HG03196 (cell line): Measurements from ENCODE around the gene ANKLE1.
"Not testable (repeated sequence)": the region's sequence is repeated elsewhere in the genome, so short reads cannot be mapped to it uniquely, and the experiment has no call there.

Experiments used
- ATAC-seq: cut with Tn5 transposase; IDR thresholded peaks from one replicate; pipeline ENCODE4 v1.9.1; 2021; ENCODE audit not compliant: unreplicated experiment

ANKLE1 gene

DNA sequence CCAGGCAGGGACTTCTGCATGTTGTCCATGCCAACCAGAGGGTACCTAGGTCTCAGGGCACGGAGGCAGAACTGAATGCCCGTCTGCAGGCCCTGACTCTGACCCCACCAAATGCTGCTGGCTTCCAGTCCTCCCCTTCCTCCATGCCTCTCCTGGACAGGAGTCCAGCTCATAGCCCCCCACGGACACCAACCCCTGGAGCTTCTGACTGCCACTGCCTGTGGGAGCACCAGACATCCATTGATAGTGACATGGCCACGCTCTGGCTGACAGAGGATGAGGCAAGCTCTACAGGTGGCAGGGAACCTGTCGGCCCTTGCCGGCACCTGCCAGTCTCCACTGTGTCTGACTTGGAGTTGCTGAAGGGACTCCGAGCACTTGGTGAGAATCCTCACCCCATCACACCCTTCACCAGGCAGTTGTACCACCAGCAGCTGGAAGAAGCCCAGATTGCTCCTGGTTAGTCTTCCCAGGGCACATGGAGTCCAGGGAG is 1.8 kb downstream of the ANKLE1 start:
- ATAC-seq, result no peak

DNA sequence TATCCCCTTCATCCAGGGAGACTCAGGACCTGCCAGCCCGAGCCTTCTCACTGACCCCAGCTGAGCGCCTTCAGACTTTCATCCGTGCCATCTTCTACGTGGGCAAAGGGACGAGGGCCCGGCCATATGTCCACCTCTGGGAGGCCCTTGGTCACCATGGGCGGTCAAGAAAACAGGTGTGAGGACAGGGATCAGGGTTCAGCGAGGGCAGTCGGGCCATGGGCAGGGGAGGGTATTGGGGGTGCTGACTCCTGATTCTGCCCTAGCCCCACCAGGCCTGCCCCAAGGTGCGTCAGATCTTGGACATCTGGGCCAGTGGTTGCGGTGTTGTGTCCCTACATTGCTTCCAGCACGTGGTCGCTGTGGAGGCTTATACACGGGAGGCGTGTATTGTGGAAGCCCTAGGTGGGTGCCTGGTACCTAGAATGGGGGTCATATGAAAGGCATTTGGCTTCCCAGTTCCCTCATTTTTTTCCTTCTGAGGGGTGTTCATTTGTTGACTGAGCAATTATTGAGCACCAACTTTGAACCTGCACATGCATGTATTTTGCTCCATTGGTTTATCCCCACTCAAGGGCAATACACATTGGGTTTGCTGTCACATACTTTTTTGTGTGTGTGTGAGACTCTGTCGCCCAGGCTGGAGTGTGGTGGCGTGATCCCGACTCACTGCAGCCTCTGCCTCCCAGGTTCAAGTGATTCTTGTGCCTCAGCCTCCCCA is 3.9 kb downstream of the ANKLE1 start:
- no peak for ATAC-seq

DNA sequence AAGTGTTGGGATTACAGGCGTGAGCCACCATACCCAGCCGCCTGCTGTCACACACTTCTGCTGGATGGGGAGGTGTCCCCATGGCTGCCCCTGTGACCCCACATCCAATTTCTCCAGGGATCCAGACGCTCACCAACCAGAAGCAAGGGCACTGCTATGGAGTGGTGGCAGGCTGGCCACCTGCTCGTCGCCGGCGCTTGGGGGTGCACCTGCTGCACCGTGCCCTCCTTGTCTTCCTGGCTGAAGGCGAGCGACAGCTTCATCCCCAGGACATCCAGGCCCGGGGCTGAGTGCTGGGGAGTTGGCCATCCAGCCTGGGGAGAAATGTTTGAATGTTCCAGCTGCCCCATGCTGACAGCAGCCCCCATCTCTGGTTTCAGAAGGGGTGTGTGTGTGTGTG is 4.6 kb downstream of the ANKLE1 start:
- no peak for ATAC-seq

DNA sequence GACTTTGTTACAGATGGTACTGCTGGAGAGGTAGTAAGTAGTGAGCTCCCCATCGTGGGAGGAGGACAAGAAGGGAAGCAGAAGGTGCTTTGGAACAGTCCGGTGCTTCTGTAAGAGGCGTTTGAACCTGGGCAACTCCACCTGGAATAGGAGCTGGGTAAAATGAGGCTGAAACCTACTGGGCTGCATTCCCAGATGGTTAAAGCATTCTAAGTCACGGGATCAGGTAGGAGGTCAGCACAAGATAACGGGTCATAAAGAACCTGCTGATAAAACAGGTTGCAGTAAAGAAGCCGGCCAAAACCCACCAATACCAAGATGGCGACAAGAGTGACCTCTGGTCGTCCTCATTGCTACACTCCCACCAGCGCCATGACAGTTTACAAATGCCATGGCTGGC is 5.1 kb downstream of the ANKLE1 start:
- ATAC-seq, result no peak

DNA sequence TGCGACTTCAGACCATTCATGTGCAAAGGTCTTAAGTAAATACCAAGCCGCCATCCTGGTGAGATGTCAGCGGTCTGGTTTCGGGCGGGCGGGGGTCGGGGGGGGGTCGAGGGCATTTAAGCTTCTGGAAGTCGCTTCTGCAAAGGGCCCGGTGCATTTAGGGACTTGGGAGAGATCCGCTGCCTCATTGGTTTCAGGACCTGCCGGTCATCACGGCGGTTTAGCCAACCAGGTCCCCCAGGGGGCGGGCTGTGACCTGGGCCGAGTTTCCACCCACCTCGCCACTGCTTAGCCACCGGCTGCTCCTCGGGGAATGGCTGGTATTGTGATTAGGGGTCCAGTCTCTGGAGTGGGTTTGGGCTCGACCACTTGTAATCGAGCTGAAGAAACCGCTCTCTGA is 7.8 kb downstream of the ANKLE1 start:
- ATAC-seq, result no peak

DNA sequence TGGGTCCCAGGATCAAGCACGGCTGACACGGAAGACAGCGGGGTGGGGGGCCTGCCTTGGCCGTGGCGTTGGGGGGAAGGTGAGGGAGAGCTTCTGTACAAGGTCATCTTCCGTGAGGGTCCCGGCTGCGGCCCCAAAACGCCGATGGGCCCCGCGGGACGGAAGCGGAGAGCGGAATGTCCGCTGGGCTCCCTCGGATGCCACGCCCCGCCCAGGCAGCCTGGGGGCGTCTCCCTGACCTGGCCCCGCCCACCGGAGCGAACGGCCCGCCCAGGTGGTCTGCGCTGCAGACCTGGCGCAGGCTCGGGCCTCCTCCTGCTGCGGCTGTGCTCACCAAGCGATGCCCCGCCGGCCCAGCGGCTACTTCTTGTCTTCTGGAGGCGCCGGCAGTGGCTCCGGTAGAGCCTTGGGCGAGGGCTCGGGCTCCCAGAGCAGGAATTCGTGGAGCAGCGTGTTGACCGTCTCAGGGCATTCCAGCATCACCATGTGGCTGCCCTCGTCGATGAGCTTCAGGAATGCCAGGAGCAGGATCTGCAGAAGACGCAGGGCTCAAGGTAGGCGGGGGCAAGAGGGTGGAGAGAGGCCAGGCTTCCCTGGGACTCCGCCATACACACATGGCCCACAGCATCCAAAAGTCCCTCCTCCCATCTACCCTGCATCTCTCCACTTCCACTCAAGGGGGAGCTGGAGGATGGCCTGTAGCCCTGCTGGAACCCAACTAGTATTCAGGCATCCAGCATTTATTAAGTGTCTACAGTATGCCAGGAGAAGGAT is 10.8 kb downstream of the ANKLE1 start:
- ATAC-seq, result peak; percentile 76

DNA sequence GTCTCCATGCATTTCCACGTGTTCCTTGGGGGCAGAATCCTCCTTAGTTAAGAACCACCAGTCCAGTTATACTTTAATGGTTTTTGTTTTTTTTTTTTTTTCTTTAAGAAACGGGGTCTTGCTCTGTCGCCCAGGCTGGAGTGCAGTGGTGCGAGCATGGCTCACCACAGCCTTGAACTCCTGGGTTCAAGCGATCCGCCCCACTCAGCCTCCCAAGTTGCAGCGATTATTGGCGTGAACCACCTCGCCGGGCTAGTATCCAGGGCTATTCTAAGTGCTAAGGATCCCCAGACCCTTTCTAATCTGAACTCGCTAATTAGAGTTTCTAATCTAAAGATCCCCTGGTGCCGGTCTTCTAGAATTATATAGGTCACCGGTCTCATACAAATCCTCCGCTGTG is 11.9 kb downstream of the ANKLE1 start:
- ATAC-seq, result no peak

DNA sequence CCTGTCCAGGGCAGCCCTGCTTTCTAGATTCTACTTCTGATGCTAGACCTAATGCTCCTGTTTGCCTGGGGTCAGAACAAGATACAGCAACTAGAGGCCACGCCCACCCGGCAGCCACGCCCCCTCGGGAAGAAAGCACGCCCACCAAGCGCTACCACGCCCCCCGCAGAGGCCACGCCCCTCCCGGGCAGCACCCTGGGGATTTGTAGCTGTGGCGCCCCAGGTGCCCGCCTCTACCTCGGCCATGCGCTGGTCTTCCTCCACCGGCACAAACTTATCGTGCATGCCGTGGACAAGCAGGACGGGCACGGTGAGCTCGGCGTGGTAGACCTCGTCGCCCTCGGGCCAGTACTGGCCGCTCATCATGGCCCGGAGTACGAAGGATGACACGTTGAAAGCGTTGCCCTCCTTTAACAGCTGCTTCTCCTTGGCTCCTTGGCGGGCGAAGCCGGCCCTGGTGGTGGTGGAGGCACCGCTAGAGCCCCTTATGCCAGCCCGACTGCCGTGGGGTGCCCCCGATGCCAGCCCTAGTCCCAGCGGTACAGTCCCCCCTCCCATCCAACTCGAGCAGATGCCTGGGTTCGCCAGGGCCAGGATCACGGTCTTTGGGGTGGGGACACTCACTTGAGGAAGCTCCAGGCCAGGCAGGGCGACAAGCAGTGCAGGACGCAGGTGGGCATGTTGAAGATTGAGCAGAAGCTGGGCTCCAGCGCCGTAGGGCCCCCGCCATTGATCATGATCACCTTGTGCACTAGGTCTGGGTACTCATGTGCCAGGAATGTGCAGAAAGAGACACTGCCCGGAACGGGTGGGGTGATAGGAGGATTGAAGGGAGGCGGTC is 12.6 kb downstream of the ANKLE1 start:
- ATAC-seq, result no peak

DNA sequence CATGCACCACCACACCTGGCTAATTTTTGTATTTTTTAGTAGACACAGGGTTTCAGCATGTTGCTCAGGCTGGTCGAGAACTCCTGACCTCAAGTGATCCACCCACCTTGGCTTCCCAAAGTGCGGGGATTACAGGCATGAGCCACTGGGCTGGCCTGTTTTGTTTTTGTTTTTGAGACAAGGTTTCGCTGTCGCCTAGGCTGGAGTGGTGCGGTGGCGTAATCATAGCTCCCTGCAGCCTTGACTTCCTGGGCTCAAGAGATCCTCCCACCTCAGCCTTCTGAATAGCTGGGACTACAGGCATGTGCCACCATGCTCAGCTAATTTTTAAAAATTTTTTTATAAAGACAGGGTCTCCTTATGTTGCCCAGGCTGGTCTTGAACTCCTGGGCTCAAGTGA is 13.8 kb downstream of the ANKLE1 start:
- not testable (repeated sequence) for ATAC-seq

DNA sequence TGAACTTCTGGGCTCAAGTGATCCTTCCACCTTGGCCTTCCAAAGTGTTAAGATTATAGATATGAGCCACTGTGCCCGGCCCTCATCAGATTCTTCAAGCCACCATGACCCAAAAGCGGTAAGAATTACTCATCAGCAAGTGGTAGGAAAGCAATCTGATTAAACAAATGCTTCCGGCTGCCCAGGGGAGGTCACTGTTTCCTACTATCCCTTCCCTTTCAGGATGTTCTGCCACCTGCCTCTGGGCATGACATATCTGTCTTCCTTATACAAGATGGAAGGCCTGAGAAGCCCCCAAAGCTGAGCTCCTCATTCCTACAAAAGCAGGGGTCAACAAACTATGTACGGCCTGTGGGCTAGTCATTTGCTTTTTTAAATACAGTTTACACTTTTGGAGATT is 14.6 kb downstream of the ANKLE1 start:
- no peak for ATAC-seq

DNA sequence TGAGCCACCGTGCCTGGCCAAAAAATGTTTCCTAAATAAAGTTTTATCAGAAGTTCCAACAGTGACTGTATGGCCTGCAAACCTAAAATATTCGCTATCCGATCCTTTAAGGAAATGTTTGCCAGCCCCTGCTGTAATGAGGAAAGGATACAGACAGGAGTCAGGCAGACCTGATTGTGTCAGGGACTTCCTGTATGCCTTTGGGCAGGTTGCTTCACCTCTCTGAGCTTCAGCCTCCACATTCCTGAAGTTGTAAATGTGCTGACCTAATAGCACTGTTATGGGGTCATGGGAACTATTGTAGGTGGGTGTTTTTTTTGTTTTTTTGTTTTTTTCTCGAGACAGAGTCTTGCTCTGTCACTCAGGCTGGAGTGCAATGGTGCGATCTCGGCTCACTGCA is 15.3 kb downstream of the ANKLE1 start:
- ATAC-seq, result no peak

DNA sequence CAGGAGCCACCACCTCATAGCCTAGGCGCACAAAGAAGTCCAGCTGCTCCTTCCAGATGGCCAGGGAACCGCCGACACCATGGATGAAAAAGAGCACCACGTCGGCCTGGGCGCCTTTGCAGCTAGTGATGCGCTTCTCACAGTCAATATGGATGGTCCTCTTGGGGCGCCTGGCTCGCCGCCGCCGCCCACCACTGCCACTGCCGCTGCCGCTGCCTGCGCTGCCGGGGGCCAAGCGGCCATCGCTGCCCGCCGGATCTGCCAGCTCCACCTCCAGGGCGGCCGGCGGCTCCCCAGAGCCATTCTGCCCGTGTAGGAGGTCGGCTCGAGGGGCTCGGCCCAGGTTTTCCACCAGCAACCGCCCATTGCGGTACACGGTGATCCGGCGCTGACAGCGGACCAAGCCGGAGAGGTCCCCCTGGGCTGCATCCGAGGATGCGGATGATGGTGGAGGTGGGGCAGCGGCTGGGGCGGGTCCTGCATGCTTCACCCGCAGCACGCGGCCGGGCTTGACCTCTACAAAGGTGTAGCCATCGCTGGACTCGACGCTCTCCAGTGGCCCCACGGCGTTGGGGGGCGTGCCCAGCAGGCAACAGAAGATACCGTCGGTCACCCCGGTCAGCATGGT is 19.4 kb downstream of the ANKLE1 start:
- no peak for ATAC-seq

DNA sequence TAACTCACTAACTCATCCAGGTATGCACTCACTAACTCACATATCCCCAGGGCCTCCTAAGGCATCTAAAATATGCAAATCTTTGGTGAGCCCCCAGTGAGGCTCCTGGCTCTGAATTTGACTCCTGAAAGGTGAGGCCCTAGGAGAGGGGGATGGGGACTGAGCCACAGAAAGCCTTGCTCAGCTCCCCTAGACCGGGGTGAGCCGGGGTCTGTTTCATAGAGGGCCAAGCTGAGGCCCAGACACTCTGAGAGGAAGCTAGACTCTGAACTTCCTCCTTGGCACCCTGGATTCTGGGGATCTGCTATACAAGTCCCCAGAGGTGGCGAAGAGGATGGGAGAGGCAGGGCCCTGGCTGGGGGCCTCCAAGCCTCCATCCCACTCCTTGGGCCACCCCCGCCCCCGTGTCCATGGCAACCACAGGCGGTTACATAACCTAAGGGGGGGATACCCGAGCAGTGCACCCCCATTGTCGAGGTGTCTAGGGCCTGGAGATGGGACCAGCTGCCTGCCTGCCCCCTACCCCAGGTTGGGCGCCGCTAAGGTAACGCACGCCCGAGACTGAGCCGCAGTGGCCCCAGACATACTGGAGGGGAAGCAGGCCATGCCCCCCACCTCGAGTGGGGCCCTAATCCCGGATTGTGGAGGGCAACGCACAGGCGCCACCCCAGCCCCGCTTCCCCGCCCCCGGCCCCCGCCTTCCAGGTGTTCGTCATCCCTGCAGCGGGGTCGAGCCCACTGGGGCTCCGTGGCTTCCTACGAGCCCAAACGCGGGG is 20.9 kb downstream of the ANKLE1 start:
- ATAC-seq, result no peak

DNA sequence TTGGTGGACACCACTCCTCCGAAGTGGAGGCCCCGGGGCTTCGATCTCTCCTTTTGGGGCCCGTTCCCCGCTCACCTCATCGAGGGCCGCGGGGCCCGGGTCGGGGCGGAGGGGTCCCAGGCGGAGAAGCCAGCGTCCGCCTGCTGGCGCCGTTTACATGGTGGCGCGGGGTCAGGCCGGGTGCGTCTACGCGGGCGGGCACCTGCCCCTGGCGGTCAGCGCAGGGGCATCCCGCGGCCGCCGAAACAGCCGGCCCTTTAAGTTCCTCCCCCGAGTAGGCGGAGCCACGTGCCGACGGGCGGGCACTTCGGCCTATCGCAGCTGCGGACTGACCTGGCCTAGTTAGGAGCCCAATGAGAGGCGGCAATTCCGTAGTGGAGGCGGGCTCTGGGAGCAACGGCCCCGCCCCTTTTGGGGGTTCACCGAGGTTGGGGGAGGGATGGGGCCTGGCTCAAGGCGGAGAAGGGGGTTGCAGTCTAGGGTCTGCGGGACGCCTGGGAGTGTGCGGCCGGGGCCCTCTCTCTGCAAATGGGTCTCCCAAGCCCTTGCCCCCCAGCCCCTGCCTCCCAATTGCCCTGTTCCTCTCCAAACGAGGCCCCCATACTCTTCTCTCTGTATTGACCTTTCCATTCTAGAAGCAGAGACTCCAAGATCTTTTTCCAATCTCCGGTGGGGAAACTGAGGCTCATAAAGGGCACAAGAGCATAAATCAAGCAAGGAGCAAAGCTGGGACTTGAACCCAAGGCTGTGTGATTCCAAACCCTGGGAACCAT is 21.7 kb downstream of the ANKLE1 start, which contains the start of gene ABHD8:
Gene ABHD8, minus strand, starts transcription at position 259 of the 773 bp plus-strand sequence. CDS start 1,809 bp downstream, outside the sequence.
- ATAC-seq, result peak; percentile 44

DNA sequence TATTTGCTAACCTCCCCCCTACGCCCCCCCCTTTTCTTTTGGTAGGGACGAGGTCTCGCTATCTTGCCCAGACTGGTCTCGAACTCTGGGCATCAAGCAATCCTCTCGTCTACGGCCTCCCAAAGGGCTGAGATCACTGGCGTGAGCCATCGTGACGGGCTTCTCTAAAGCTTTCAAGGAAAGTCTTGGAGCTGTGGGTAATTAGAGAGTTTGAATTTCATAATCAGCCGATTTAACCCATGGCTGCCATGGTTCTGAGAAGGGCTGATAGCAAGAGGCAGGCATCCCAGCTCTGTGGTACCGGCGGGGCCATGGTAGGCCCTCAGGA is 22.2 kb downstream of the ANKLE1 start:
- ATAC-seq, result no peak

DNA sequence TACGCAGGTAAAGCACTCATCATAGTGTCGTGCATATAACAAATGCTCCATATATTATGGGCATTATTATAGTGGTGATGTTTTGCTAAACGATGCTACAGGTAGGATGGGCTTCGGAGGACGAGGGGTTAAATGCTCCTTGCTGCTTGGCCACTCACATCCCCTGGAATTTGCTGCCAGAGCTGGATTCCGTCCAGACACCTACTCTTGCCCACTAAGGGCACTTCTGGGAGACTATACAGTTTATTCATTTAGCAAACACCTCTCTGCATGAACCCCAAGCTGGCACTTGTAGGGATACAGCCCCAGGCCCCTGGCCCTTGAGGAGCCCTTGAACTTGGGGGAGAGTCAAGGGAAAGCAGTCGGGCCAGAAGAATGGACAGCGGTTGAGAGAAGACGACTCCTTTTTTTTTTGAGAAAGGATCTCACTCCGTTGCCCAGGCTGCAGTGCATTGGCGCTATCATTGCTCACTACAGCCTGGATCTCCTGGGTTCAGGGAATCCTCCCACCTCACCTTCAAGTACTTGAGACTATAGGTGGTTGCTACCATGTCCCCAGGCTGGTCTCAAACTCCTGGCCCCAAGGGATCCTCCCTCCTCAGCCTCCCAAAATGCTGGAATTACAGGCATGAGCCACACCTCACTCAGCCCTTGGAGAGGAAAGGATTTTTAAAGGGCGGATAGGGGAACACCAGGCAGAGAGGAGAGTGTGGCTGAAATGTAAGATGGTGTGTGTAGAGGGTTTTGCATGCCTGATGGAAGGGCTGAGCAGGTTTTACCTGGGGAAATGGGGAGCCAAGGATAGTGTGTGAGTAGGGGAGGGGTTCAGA is 22.9 kb downstream of the ANKLE1 start:
- no peak for ATAC-seq

DNA sequence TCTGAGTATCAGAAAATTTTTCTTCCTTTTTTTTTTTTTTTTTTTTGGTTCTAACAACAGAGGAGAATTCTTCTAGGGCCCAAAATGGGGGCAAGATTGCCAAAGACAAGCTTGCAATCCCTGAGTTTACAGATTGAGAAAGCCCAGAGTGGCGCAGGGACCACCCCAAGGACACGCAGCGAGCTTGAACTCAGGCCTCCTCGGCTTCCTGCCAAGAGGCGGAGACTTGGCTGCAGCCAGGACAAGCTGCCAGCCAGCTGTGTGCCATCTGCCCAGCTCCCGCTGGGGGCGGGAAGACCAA is 23.5 kb downstream of the ANKLE1 start:
- ATAC-seq, result no peak

DNA sequence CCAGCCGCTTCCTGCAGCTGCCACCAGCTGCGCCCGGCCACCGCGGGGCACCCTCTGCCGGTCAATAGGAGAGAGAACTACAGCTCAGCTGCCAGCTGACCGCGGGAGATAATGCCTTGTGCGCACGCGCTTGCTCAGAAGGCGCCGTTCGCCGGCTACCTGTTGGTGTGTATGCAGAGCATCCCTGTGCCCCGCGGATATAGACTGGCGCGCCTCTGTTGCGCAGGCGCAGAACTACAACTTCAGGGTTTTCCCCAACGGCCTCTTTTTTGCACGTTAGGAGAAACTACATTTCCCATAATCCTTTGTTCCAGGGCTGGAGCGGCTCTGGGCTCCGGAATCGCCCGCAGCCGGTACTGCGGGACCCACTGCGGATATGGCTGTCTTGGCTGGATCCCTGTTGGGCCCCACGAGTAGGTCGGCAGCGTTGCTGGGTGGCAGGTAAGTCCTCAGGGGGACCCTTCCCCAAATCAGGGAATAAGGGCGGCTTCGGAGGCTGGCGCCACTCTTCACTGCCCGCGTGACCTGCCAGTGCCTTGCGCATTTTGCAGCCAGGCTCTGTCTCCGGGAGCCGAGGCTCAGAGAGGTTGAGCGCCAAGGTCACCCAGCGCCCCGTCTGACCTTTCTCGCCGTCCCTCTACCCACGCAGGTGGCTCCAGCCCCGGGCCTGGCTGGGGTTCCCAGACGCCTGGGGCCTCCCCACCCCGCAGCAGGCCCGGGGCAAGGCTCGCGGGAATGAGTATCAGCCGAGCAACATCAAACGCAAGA is 24.0 kb downstream of the ANKLE1 start, which contains the start of gene MRPL34:
Gene MRPL34, plus strand, starts transcription at position 356 of the 768 bp plus-strand sequence. Its CDS starts 21 bp downstream, at position 377.
- ATAC-seq, result peak; percentile 70
